Activated T-cell treated with anti-CD3 and anti-CD28 coated beads for 1 hour (primary cell): ENCODE data around the gene HEMK1.

Experiments
- DNase-seq: peaks from one replicate; pipeline ENCODE4 v3.0.0-alpha.2; 2020; ENCODE audit warnings: low read depth

The HEMK1 gene

DNA sequence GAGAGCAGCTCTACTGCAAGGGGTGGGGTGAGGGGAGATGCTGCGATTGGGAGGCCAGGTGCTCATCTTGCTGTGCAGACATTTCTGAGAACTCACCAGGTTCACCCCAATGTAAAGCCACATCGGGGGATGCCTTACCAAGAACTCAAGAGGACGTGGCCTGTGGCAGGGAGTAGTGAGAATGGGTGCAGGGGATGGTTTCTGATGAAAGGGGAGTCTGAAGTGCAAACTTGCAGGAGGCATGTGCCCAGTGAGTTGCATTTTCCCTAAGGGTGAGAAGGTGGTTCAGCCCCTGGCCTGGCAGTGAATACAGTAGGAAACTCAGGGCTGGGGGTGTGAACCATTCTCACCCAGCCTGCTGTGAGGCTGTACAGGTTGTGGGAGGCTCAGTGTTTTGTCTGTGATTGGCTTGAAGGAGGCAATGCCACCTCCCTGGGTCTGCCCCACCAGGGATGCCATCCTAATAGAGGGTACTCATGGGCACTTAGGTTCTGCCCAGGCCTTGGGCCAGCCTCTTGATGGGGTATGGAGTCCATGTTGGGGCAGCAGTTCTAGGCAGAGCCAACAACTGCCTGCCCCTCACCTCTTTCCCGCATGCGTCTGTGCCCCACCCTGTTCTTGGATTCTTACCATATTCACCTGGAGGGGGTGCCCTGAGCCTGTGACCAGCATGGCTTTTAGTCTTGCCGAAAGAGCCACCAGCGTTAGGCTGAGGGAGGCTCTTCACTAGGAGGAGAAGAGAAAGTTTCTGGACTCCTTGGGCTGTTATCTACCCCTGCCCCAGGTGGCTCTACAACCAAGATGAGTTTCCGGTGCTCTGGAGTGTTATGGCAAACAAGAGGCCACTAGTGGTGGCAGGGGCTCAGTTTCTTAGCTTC, 4.5 kb downstream of the HEMK1 start:
- no peak for DNase-seq

DNA sequence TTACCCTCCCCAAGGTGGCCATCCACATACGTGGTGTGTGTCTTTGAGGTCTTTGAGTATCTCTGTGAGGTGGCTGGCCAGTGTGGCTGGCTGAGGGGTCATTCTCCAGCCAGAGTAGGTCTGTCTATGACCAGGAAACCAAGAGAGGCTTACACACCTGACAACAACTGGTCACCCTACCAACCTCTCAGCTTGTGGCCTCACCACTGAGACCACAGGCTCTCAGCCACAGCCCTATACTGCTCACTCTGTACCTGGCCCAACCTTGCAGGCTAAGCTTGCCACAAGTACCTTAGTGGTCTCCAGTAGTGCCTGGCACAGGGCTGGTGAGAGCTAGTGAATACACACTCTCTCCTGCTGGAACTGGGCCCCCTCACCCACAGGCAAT, 5.1 kb downstream of the HEMK1 start:
- no peak for DNase-seq

- no peak for DNase-seq
Measured at GRCh38 chr3:50575372-50575771, 6.0 kb downstream of the HEMK1 start.

GRCh38 chr3:50577348-50577747, 8.0 kb downstream of the HEMK1 start:
- DNase-seq = no peak

DNA sequence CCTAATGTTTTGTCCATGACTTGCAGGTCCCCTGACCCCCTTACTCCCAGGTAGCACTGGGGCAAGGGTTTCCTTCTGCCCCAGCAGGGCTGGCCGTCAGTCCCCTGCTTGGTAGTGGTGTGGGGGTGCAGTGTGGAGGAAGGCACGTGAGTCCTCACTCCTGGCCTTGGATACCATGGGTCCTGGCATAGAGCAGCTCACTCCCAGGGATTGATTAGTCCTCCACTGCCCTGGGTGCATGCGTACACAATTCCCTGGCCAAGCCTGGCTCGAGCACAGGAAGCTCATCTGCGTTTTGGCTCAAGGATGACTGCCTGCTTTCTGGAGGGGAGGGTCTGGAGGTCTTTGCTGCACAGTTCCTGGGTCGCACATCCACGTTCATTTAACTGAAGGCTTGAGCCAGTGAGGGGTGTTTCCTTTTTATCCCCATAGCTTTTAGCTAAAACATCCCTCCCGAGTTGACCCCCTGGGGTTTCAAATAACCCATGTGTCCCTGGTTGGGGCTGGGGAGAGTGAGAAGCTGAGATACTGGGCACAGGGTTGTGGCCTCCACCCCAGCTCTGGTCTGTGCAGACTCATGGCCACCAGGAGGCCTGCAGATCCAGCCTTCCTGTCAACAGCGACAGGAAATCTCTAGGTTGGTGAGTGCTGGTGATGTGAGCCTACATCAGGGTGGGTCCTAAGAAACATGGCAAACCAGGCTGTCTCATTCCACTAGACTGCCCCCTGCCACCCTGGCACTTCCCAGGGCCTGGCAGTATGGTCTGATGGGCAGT, 11.5 kb downstream of the HEMK1 start:
- DNase-seq = no peak

DNA sequence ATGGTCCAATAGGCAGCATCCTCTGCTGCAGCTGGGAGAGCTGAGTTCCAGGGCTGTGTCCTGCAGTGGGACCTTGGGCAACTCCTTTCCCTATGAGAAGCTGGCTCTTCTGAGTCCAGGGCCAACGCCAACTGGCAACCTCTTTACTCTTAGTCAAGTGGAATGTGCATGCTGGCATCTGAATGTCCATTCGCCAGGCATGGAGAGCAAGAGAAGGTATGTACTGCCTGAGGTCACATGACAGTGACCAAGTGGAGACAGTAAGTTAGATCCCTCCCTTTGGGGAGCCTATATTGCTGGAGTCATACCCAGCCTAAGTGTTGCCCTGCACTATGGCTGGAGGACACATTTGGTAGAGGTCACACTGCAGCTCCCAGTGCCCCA, 12.1 kb downstream of the HEMK1 start:
- DNase-seq = no peak

GRCh38 chr3:50582083-50582482, 12.8 kb downstream of the HEMK1 start:
- DNase-seq = no peak

DNA sequence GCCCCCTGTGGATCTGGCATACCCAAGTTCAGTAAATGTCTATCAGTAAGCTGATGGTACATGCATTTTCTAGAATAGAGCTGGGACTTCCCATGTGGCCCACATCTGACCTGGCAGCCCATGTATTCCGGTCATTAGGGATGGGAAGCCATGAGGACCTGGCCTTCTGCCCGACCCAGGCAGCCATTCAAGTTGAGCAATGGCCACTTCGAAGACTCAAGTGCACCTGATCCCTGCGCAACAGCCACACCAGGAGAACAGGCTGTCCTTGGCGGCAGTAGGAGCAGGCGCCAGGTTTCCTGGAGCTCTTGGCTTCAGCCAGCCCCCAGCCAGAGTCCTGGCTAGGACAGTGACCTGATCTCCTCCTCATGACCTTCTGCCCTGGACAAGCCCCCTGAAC, 14.6 kb downstream of the HEMK1 start:
- no peak for DNase-seq

- DNase-seq = no peak
Measured at GRCh38 chr3:50584391-50584790, 15.1 kb downstream of the HEMK1 start.

DNA sequence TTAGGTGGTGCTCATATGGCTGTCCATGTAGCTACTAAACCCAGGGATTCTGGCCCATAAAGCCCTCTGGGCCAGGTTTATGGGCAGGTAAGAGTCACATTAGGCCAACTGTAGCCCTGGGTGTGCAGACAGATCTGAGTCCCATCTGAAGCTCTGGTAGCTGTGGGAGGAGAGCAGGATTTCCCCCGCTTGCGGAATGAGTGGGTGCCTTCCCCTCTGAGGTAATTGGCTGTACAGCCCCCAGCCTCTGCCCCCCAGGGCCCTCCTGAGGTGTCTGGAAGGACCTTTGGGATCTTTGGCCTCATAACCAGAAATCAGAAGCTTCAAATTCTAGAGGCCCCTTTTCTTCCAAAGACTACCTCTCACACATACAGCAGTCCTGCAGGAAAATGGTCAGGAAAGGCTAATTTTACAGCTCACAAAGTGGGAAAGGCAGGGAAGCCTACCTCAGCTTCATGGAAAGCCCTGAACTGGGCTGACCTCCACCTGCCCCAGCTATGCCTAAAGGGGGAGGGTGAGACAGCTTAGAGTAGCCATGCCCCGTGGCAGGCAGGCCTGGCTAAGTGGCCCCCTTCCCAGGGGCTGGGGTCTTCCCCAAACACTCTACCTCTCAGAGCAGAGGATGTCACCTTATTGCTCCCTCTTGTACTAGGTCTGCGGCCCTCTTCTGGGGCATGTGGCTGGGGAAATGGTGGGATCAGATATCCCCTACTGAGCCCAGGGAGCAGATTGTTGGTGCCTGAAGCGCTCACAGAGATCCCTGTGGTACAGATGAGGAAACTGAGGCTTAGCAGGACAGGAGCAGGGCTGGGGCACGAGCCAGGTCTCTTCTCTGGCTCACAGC, 16.8 kb downstream of the HEMK1 start:
- DNase-seq = no peak

DNA sequence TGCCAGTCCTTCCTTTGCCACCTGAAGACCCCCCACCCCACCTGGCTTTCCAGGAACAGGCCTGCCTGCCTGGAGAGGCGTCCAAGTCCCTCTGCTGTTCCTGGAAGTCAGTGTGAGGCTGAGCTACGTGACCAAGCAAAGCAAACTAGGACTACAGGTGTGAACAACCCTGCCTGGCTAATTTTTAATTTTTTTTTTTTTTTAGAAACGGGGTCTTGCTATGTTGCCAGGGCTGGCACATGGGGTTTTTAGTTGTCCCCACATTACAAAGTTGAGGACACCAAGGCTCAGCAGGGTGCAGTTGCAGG, 17.4 kb downstream of the HEMK1 start:
- DNase-seq = no peak

GRCh38 chr3:50587373-50587772, 18.1 kb downstream of the HEMK1 start:
- DNase-seq = no peak

- no peak for DNase-seq
Measured at GRCh38 chr3:50587806-50588758, 18.8 kb downstream of the HEMK1 start.

- no peak for DNase-seq
Measured at GRCh38 chr3:50588759-50589433, 19.6 kb downstream of the HEMK1 start.

DNA sequence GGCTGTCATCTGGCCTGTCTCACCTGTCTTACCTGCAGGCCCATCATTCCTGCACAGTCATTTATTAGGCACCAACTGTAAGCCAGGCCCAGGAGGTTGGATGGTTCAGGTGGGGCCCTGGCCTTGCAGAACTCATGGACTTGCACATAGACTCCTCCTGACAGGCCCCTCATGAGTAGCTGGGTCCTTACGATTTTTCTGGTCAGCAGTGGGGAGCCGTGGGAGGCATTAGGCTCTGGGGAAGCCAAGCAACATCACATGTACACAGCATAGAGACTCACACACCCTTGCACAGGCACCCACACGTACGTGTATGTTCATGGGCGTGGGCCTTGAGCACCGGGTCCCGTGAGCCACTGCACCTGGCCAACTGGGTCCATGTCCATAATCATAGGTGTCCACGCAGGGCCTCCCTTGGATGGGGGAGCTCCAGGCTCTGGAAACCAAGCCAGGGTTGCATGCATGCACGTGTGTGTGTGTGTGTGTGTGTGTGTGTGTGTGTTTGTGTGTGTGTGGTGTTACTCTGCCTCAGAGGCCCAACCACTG, 21.9 kb downstream of the HEMK1 start:
- no peak for DNase-seq

DNA sequence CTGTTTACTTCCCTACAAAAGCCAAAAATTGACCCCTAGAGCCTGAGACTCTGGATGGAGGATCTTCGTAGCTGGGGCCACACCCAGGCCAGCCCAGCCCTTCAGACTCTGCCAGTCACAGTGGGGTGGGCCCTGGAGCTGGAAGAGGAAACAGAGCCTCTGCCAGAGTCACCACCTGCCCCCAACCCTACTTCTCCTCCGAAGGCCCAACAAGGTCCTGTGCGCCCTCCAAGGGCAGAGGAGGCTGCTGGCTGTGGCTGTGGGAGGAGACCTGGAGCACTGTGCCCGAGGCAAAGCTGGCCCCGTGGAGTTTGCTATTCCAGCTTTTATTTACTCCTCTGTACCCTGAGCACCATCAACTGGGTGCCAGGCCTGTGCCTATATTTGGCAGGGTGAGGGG, 23.2 kb downstream of the HEMK1 start:
- DNase-seq = no peak

DNA sequence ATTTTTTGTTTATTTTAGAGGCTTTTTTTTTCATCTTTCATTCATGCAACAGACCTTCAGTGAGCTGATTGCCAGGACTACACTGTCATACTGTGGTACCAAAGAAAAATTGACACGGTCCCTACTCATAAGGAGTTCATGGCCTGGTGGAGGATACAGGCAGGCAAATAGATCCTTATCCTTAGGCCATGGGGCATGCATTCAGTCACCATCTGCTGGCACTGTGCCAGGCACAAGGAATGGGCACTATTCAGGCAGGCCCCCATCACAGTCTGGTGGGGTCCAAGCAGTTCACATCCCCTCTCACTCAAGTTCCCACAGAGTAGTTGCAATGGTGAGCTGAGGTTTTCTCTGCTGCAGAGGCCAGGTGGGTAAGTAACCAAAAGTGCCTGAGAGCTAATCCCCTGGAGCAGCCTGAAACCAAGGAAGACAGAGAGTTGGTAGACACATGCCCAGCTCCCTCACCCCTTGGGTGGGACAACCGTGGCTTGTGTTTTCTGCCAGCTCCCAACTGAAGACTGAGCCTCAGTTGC, 25.0 kb downstream of the HEMK1 start:
- no peak for DNase-seq

DNA sequence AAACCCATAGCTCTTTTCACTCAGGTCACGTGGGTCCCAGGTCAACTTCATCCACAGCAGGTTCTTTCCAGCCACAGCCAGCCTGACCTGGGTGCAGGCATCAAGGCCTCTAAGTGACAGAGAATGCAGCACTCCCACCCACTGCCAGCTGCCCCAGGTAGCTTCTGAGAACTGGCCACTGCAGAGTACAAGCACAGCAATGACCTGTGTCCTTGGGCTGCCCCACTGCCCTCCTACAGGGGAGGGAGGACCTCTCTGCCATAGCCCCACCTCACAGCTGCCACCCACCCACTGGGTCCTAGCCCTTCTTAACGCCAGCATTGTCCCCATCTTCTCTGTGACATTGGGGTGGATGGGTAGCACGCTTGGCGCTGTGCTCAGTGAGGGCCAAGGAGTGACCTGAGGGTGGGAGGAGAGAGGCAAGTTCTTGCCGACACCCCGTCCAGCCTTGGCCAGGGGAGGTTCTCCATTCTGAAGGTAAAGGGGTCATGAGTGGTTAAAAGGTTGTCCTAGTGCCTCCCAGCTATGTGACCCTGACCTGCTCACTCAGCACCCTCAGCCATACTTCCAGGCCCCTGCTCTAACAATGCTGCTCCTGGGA, 29.9 kb downstream of the HEMK1 start:
- DNase-seq = no peak

DNA sequence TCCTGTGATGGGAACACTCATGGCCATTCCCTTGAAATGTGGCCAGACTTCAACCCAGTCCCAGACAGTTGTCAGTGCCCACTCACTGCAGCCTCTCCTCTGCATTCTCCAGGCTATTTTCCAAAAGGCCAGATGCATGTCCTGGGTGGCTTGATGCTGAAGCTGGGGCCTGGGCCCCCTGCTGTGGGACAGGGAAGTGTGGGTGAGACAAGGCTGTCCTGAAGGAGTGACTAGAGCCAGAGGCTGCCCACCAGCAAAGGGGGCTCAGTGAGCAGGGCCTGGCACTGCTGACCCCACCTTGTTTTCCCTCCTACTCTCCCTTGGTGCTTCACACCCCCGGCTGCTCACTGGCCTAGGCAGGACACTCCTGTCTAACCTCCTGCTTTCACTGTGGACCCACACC, 30.4 kb downstream of the HEMK1 start:
- no peak for DNase-seq

DNA sequence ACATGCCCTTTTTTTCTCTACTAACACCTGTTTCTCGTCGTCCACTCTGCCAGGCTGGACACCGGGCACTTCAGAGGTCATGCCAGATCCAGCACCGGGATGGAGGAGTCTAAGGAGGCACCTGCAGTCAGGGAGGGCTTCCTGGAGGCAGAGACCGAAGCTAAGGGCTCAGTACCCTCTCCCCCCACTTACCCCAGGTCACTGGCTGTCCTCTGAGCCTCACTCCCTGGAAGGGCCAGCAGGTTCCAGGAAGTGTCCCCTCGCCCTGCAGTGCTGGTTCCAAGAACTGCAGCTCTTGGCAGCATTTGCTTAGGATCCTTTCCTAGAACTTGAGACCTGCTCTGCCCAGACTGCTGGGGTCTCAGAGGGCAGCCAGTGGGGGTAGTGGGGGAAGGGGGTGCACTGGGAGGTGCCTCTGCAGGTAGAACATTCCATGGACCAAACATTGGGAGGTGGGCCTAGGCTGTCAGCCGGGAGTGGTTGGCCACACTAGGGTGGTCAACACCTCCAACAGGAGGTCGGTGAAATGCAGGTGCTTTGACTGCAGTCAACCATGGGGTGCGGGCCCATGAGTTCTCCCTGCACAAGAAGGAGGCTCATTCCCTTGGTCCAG, 30.9 kb downstream of the HEMK1 start:
- no peak for DNase-seq
